Kidney epithelial cell (primary cell): Measurements from ENCODE around the gene CDKN2B-AS1. TPM values are rescaled to one million over a fixed set of nuclear protein-coding genes. Genes with fewer than 3 reads are reported as not detected.

Source experiments
- DNase-seq: peaks from one replicate; pipeline ENCODE4 v3.0.0-alpha.2; 2010; ENCODE audit warnings: low read depth
- H3K27me3 ChIP-seq: 2 replicates; pipeline ENCODE4 v1.6.0; 2011; ENCODE audit warnings: low read length; ENCODE audit not compliant: control insufficient read depth, insufficient read depth
- H3K36me3 ChIP-seq: 2 replicates; pipeline ENCODE4 v1.5.1; 2011; ENCODE audit warnings: low read length; ENCODE audit not compliant: control insufficient read depth, insufficient read depth
- H3K4me3 ChIP-seq: 2 replicates; pipeline ENCODE4 v1.5.1; 2011; ENCODE audit warnings: low read depth, mild to moderate bottlenecking, control low read depth, low read length
- total RNA-seq: library from RNA; depleted of rRNA; stranded (reverse); fragments of >200 nt; gene quantifications from 2 replicates; pipeline ENCODE4 v1.2.3, GENCODE V29; 2015
- TF ChIP-seq, protein P1 (sequence below): IDR thresholded peaks from 2 replicates; pipeline ENCODE4 v1.5.1; 2011; ENCODE audit warnings: mild to moderate bottlenecking, moderate library complexity, low read length, control low read depth, inconsistent platforms; ENCODE audit not compliant: insufficient read depth, poor library complexity, severe bottlenecking

Gene CDKN2B-AS1
- total RNA-seq, 1 donor from 2014 or later: 0.04 TPM

DNA sequence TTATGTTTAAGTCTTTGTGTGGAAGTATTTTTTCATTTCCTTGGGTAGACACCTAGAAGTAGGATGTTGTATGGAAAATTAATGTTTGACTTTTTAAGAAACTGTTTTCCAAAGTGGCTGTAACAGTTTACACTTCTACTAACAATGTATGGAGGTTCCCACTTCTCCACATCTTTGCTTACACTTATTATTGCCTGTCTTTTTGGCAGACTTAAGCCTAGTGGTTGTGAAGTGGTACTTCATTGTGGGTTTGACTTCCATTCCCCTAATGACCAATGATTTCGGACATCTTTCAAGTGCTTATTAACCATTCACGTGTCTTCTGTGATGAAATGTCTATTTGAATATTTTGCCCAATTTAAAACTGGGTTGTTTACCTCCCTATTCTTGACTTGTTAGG, 106.0 kb downstream of the CDKN2B-AS1 start:
- no peak for DNase-seq
- Histone ChIP-seq H3K27me3 (no peaks in the 10 kb centered on the region), H3K4me3 (no peak overlapping the region), H3K36me3 (no peaks in the 10 kb centered on the region)
- TF ChIP-seq, protein P1, sequence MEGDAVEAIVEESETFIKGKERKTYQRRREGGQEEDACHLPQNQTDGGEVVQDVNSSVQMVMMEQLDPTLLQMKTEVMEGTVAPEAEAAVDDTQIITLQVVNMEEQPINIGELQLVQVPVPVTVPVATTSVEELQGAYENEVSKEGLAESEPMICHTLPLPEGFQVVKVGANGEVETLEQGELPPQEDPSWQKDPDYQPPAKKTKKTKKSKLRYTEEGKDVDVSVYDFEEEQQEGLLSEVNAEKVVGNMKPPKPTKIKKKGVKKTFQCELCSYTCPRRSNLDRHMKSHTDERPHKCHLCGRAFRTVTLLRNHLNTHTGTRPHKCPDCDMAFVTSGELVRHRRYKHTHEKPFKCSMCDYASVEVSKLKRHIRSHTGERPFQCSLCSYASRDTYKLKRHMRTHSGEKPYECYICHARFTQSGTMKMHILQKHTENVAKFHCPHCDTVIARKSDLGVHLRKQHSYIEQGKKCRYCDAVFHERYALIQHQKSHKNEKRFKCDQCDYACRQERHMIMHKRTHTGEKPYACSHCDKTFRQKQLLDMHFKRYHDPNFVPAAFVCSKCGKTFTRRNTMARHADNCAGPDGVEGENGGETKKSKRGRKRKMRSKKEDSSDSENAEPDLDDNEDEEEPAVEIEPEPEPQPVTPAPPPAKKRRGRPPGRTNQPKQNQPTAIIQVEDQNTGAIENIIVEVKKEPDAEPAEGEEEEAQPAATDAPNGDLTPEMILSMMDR: peak; percentile 4

DNA sequence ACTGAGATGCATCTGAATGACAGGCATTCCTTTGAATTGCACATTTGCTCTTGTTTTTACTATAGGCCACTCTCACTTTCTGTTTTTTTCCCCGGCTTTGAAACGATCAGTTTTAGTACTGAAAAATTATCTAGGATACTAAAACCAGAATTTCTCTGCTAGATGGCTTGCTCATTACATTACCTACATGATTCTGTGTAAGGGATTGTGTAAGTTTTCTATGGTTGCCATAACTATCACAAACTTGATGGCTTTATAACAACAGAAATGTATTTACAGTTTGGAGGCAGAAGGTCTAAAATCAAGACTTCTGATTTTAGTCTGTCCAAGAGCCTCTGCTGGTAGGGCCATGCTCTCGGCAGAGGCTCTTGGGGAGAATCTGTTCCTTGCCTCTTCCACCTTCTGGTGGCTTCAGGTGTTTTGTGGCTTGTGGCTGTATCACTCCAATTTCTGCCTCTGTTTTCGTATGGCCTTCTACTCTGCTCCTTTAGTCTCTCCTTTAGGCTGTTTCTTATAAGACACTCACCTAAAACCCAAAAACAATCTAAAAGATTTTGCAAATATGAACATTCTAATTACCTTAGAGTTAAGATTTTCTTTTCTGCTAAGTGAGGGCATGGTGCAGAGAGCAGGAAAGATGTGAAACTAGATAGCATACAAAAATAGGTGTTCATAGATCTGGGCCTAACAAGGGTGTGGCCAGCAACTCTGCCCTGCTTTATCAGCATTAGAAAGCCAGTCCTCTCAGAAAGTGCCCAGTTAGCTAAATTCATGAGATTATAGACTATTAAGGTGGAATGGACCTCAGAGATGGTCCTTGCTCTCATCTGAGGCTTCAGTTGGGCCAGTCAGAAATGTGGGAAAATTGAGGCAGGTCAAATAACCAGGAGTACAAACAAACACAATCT, 107.8 kb downstream of the CDKN2B-AS1 start:
- DNase-seq: no peak
- H3K36me3 ChIP-seq: no peaks in the 10 kb centered on the region
- no peak overlapping the region for H3K4me3 ChIP-seq
- H3K27me3 ChIP-seq: no peaks in the 10 kb centered on the region
- TF ChIP-seq, protein P1: no peak

DNA sequence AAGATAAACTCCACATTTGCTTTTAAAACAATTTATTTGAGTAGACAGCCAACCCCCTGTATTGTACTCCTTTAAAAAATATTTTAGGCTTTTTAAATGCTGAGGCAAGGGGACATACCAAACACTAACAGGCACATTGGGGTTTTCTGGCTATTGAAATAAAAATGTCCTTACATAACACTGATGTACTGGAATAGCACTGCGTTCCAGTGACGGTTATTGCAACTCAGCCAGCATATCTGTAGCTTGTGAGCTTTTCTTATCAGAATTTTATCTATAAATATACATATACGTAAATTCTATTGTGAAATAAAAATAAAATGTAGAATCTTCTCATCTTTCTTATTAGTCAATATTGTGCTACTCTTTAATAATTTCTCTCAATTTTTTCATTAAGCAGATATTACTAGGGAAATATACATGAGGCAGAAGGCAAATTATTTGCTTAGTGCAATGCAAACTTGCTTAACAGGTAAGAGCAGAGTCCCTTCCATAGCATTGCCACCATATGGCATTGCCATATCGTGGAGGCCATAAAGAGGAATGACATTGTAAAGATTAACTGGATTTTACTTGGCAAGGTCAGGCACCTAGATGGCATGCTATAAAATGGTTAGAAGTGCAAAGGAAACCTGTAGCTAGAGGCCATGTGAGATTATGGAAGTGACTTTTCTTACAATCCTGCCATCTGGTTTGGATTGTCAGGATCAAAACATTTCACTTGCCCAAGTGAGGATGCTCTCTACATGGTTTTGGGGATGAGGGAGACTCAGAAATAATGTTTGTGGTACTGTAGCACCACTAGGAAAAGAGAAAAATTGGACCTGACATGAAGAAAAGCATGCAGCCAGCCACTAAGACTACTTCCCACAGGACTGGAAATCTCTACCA, 109.3 kb downstream of the CDKN2B-AS1 start:
- Histone ChIP-seq H3K4me3 (no peak overlapping the region), H3K36me3 (no peaks in the 10 kb centered on the region), H3K27me3 (no peaks in the 10 kb centered on the region)
- no peak for DNase-seq
- TF ChIP-seq, protein P1: no peak

DNA sequence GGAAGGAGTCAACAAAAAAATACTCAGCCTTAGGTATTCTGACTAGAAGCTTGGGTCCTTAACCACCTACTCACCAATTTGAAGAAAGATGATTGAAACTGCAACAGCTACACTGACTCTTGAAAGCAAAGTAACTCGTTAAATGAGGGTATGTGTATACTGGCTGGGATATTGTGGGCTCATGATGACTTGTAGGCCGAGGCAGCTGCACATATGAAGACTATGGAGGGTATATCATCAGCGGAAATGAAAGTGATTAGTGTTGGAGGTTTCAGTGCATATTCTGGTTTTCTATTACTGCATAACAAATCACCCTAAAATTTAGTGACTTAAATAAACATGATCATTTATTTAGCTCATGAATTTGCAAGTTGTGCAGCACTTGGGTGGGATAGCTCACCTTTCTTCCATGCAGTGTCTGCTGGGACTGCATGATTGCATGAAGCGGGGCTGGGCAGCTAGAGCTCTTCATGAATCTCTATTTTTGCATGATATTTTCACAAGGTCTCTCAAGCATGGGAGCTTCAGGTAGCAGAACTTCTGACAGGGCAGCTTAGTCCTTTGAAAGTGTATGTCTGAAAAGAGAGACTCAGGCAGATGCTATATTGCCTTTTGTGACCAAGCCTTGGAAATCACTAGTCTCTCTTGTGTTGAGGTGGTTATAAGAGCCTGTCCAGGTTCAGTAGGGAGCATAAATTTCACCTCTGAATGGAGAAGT, 110.6 kb downstream of the CDKN2B-AS1 start:
- TF ChIP-seq, protein P1: no peak
- no peak for DNase-seq

DNA sequence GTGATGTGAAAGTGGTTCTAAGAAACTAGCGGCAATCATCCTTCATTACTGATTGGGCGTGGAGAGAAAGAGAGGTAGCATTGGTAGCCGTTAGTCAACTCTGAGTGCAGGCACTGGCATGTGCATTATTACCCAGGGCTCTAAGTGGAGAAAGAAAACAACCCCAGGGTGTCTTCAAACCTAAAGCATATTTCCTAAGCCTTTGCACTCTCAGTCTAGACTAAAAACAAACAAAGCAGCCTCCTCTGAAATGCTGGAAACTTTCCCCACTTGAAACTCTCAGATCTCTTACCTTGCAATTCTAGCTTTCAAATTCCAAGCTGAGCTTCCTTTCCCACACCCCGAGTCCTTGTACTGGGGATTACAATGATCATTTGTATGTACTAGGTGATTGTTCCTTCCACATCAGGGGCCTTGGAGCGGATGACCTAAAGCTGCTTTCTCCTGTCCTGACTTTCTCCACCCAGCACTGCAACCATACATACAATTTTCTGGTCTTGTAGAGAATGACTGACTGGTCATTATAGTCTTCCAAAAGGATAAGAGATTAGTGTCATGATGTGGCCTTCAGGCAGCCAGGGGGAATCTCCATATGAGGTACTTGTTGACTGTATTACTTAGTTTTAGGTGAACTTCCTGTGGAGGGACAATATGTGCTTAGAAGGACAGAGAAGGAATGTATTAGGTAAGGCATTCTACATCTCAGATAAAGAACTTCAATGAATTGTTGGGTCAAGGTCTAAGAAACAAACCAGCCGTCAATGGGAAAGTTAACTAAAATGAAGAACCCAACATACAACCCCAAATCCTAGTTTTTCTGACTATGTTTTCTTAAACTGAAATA, 112.8 kb downstream of the CDKN2B-AS1 start:
- no peak for DNase-seq
- TF ChIP-seq, protein P1: no peak
- no peaks in the 10 kb centered on the region for H3K27me3 ChIP-seq
- no peak overlapping the region for H3K4me3 ChIP-seq
- H3K36me3 ChIP-seq: no peaks in the 10 kb centered on the region

More for the DNA sequence above, 110.6 kb downstream of the CDKN2B-AS1 start:
- Histone ChIP-seq H3K4me3 (no peak overlapping the region), H3K36me3 (no peaks in the 10 kb centered on the region), H3K27me3 (no peaks in the 10 kb centered on the region)
